Stimulated activated CD4-positive, alpha-beta T cell treated with anti-CD3 and anti-CD28 coated beads, TNF-alpha, amount 100 ng/mL, for 24 hours (primary cell): Measurements from ENCODE around the gene ITSN2.

Experiments
- DNase-seq, 3 experiments: peaks; one replicate each; pipeline ENCODE4 v3.0.0-alpha.2; 2020; ENCODE audit warnings: low read depth in 3 of 3

ITSN2 gene

DNA sequence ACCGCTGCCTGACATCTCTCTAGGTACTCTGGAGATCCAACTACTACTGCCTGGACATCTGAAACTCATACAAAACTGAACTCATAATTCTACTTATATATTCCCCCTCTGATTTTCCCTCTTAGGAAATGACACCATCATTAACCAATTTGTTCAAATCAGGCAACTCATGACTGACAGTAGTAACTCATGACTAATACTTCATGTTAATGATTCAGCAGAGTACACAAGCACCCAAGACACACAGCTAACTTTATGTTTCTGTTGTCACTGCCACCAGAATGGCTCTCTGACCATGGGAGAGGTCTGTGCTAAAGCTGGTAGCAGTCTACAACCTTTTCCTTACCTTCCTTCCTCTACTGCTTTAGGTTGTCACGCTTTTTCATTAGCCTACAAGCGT, 91.1 kb downstream of the ITSN2 start:
- no peak for DNase-seq

GRCh38 chr2:24265212-24265611, 95.1 kb downstream of the ITSN2 start:
- no peak for DNase-seq

GRCh38 chr2:24262421-24262970, 97.8 kb downstream of the ITSN2 start:
- no peak for DNase-seq

GRCh38 chr2:24261441-24261840, 98.9 kb downstream of the ITSN2 start:
- DNase-seq, result no peak

GRCh38 chr2:24259316-24259715, 101.0 kb downstream of the ITSN2 start:
- DNase-seq, result no peak

GRCh38 chr2:24258718-24259117, 101.6 kb downstream of the ITSN2 start:
- no peak for DNase-seq

GRCh38 chr2:24253303-24253919, 106.9 kb downstream of the ITSN2 start:
- DNase-seq, result no peak

DNA sequence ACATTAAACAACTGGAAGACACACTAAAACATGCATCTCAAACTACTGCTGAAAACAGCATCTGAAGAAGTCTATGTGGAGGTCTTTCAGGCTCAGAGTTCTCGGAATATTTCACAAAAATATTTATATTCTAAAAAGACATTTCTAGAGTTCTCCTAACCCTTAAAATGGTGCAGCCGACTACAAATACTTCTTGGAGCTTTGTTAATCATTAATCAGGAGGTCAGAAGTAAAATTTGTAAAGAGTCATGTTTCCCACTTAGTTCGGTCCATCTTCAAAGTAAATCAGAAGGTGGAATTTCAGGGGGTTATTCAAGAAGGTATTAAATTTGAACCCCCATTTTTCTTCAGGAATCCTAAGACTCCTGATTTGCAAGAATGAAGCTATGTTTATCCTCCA, 112.7 kb downstream of the ITSN2 start:
- DNase-seq, result no peak

DNA sequence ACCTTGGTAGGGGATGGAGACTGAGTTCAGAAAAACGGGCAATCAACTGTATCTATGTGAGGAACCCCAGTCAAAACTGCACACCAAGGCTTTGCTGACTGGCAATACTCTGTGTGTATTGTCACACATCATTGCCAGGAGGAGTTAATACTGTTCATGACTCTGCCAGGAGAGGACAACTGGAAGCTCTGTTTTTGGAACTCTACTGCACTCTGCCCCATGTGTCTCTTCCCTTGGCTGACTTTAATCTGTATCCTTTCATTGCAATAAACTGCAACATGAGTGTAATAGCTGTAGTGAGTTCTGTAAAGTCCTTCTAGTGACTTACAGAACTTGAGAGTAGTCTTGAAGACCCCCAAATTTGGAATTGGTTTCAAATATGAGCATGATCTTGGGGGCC, 113.2 kb downstream of the ITSN2 start:
- DNase-seq, result no peak

- DNase-seq, result no peak
Measured at GRCh38 chr2:24245986-24246776, 114.2 kb downstream of the ITSN2 start.

GRCh38 chr2:24241528-24241927, 118.8 kb downstream of the ITSN2 start:
- no peak for DNase-seq

DNA sequence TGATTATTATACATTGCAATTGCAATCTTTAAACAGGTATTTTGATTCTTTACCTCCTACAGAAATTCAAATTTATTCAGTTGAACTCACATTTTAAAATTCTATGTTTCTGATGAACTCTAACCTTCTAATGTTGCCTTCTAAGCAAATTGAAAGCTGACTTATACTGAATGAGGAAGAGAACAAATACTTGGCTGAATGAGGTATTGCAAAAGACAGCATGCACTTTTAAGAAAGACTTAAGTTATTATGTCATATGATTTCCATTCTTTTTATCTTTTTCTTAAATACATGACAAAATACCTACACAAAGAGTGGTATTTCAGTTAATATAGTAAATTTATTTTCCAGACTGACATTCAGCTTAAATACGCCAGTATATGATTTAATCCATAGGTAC, 120.8 kb downstream of the ITSN2 start:
- DNase-seq, result no peak

DNA sequence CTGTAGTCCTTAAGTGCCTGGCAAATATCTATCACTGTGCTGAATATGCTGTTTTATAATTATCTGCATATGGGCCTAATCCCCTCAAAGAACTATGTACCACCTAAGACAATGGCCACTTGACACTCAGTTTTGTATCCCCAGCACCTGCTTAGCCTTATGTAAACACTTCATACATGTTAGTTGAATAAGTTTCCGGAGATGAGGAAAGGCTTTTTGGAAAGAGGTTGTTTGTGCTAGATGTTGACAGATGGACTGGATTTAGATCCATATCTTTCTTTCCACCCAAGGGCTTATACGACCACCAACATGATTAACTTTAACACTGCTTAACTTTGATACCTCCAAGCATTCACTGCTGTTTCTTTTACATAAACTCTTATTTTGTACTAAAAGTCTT, 122.2 kb downstream of the ITSN2 start:
- DNase-seq, result no peak

- DNase-seq, result no peak
Measured at GRCh38 chr2:24237313-24237712, 123.0 kb downstream of the ITSN2 start.

DNA sequence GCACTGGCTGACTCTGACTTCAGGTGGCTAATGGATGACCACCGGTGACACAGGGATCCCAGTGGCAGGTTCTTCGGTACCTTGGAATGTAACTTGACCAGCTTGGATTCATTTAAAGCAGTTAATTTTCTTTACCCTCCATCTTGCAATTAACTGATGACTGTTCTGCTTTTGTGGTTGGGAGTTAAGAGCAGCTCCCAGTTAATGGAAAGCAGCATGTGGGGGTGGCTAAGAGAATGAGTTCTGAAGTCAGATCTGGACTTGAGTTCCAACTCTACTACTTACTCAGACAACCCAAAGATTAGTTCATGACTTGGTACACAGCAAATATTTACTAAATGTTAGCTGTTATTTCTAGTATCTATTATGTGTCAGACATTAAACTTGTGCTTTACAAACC, 127.0 kb downstream of the ITSN2 start:
- no peak for DNase-seq

- no peak for DNase-seq
Measured at GRCh38 chr2:24231461-24231881, 128.9 kb downstream of the ITSN2 start.

GRCh38 chr2:24228470-24228869, 131.9 kb downstream of the ITSN2 start:
- no peak for DNase-seq

GRCh38 chr2:24225499-24226242, 134.7 kb downstream of the ITSN2 start:
- no peak for DNase-seq

GRCh38 chr2:24222946-24223345, 137.4 kb downstream of the ITSN2 start:
- DNase-seq, result no peak

DNA sequence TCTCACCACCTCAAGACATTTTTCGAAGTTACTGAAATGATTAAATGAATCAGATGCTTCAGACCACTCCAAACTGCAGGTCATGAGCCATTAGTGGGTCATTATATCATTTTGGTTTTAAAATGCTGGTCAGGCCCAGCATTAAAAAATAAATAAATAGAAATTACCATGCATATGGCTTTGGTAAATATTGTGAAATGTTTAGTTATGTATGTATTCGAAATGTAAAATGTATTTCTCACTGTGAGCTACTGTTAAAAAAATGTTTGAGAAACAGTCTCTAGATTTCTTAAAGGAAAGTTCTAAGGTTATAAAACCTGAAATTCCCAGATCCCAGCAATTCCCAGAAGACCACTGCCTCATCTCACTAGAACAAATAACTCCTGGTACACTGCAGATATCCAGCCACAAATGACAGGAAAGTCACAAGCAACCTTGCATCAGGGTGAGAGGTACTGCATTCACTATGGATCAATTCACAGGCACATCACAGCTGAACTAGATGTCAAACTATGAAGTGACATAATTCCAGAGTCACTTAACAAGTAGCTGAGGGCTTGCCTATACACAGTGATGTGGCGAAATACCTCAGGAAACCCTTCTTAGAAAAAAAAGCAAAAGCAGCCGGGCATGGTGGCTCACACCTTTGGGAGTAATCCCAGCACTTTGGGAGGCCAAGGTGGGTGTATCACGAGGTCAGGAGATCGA, 138.8 kb downstream of the ITSN2 start:
- no peak for DNase-seq

GRCh38 chr2:24220554-24221291, 139.6 kb downstream of the ITSN2 start:
- DNase-seq, result no peak
